Heart right ventricle (tissue), 16 donors: ENCODE results near the gene AKR1C2. TPM values are rescaled to one million over a fixed set of nuclear protein-coding genes. Genes with fewer than 3 reads are reported as not detected.

ENCODE experiments used
- ATAC-seq, 8 donors: fragments of 200-7000 bp; cut with Tn5 transposase; one replicate each; pipeline ENCODE4 v1.9.1; 2020; ENCODE audit warnings: mild to moderate bottlenecking in 8 of 8, moderate library complexity in 8 of 8, moderate number of reproducible peaks in 1 of 8
- DNase-seq, 2 donors: peaks; one replicate each; pipeline ENCODE4 v3.0.0-alpha.2; 2020
- H3K27ac ChIP-seq, 10 donors: fragments of 200-600 bp; sonication (generic) in 2 of 10; one replicate each; pipeline versions ENCODE4 v1.5.0 to v1.8.0; 2020 to 2022; ENCODE audit warnings: mild to moderate bottlenecking in 3 of 10
- H3K27me3 ChIP-seq, 7 donors: fragments of 200-600 bp; one replicate each; pipeline ENCODE4 v1.8.0; 2021 to 2022; ENCODE audit warnings: mild to moderate bottlenecking in 2 of 7
- H3K36me3 ChIP-seq, 9 donors: fragments of 200-600 bp; sonication (generic) in 1 of 9; one replicate each; pipeline versions ENCODE4 v1.5.0 to v1.8.0; 2020 to 2022; ENCODE audit warnings: mild to moderate bottlenecking in 2 of 9
- H3K4me1 ChIP-seq, 9 donors: fragments of 200-600 bp; sonication (generic) in 1 of 9; one replicate each; pipeline versions ENCODE4 v1.5.0 to v1.8.0; 2020 to 2022; ENCODE audit warnings: mild to moderate bottlenecking in 4 of 9
- H3K4me3 ChIP-seq, 10 donors: fragments of 200-600 bp; sonication (generic) in 2 of 10; one replicate each; pipeline versions ENCODE4 v1.5.0 to v1.8.0; 2020 to 2022; ENCODE audit warnings: mild to moderate bottlenecking in 7 of 10, moderate library complexity in 2 of 10
- H3K9me3 ChIP-seq, 11 donors: fragments of 200-600 bp in 10 of 11; sonication (generic) in 2 of 11; one replicate each; pipeline versions ENCODE4 v1.5.0 to v1.8.0; 2013 to 2022; ENCODE audit warnings: mild to moderate bottlenecking in 2 of 11, control low read depth in 1 of 11, moderate library complexity in 1 of 11
- CTCF ChIP-seq, 9 donors: fragments of 200-600 bp; sonication (generic) in 2 of 9; IDR thresholded peaks; one replicate each; pipeline versions ENCODE4 v1.5.0 to v1.8.0; 2021 to 2022; ENCODE audit warnings: antibody characterized with exemption in 9 of 9, mild to moderate bottlenecking in 5 of 9, moderate library complexity in 1 of 9
- WGBS, 2 donors: extraction: QIAGEN DNeasy Blood & Tissue Kit; methylation state at CpG; one replicate each; pipeline ENCODE4 v1.1.7; 2013; ENCODE audit warnings: inconsistent platforms in 1 of 2; 5-methylcytosine and 5-hydroxymethylcytosine counted together
- intact Hi-C, 10 donors: fragments of 100-400 bp; cut with DNase I; formaldehyde crosslinking; loops; one replicate each; pipeline versions ENCODE4 v1.11.1 to v1.14.2; 2022
- polyA plus RNA-seq, 2 donors: library from polyadenylated mRNA; stranded (reverse); fragments of 200-250 nt; gene quantifications; one replicate each; pipeline ENCODE4 v1.2.3, GENCODE V29; 2013
- total RNA-seq, 10 donors: library from RNA; stranded (reverse); fragmentation: NEBNext Ultra II Directional in 3 of 10; extraction: Animal tissue kit (Norgen Biotek cat#: 25700) in 3 of 10; gene quantifications; one replicate each; pipeline versions ENCODE4 v1.2.1 to v1.2.4, GENCODE V29; 2021 to 2023
- donor health status: Arrhythmogenic right ventricular cardiomyopathy.
- donor health status: ischemic (EF 13 %, LVEDD 7.1; RV severe dilation, severe dysfunction).
- donor health status: healthy with polysubstance abuse.
- donor health status: DM: no; HTN: yes; CAD: no.
- donor health status: DM: no; HTN: no; CAD: no.
- donor health status: ischemic (EF 25% LVEDD 6.9; RV normal size, moderate dysfunction).
- donor health status: ischemic (EF 25% LVEDD 5.7; RV mildly dilated, moderate dysfunction).
- donor health status: healthy.
- donor health status: DM: yes; HTN: yes; CAD: no.
- donor health status: Ischemic cardiomyopathy.
- donor health status: ischemic (EF 35%, LVEDD 5.7; RV mildly dilated, moderate dysfunction).
- donor health status: nonischemic (EF 11% LVEDD 7.7; RV severe dilation, severe dysfunction).
- donor health status: DM: yes; HTN: yes; CAD: no.
- donor health status: PGD.
- donor health status: ischemic (EF 29% LVEDD 5.4; RV normal size, mild dysfunction).
- donor health status: nonischemic (EF 23%, LVEDD 6.1; RV moderate dilation, normal function).

AKR1C2 gene
- total and polyA plus RNA-seq, 12 donors = 4.5 to 44.4 (median 20.5) TPM

GRCh38 chr10:5045095-5045494 lies 41.4 kb upstream of the AKR1C2 start:
- Histone ChIP-seq H3K36me3 (no peaks in the 10 kb centered on the region), H3K27ac (no peak overlapping the region), H3K27me3 (no peaks in the 10 kb centered on the region), H3K4me1 (peaks cover 0 to 19% (median 0%) of the 10 kb centered on the region in 9 donors), H3K4me3 (no peak overlapping the region), H3K9me3 (no peaks in the 10 kb centered on the region)
- ATAC-seq (no peak), DNase-seq (no peak)
- WGBS, 2 donors = 91% methylated on average over 9 of the region's 9 CpGs
- no peak for TF ChIP-seq CTCF (IDR thresholded peaks at IDR 0.05)
- intact Hi-C loops = no loop called here

- ATAC-seq (no peak), DNase-seq (no peak)
- H3K27me3 ChIP-seq = no peaks in the 10 kb centered on the region
- no peaks in the 10 kb centered on the region for H3K36me3 ChIP-seq
- no peak for TF ChIP-seq CTCF (IDR thresholded peaks at IDR 0.05)
- H3K4me3 ChIP-seq = no peak overlapping the region
- WGBS, 2 donors = 100% methylated on average over 1 of the region's 1 CpG
- H3K27ac ChIP-seq = no peak overlapping the region
- H3K4me1 ChIP-seq = peaks cover 0 to 19% (median 0%) of the 10 kb centered on the region in 9 donors
- H3K9me3 ChIP-seq = no peaks in the 10 kb centered on the region
- intact Hi-C loops = no loop called here
Observed at GRCh38 chr10:5043716-5044115, 40.1 kb upstream of the AKR1C2 start.

- H3K27me3 ChIP-seq = no peaks in the 10 kb centered on the region
- intact Hi-C loops = no loop called here
- peaks cover 0 to under 1% (median 0%) of the 10 kb centered on the region in 11 donors for H3K9me3 ChIP-seq
- H3K4me3 ChIP-seq = no peak overlapping the region
- WGBS, 2 donors = 78 to 87% methylated on average over 4 of the region's 4 CpGs
- no peak for TF ChIP-seq CTCF (IDR thresholded peaks at IDR 0.05)
- ATAC-seq = no peak
- H3K4me1 ChIP-seq = peaks cover 0 to 19% (median 0%) of the 10 kb centered on the region in 9 donors
- DNase-seq = no peak
- H3K36me3 ChIP-seq = no peaks in the 10 kb centered on the region
- H3K27ac ChIP-seq = no peak overlapping the region
Observed at GRCh38 chr10:5042922-5043321, 39.3 kb upstream of the AKR1C2 start.

- ATAC-seq (peak in 5 of 8 donors; percentile 34 to 76 (median 66)), DNase-seq (no peak)
- peaks cover 0 to 10% (median 0%) of the 10 kb centered on the region in 11 donors for H3K9me3 ChIP-seq
- TF ChIP-seq CTCF (IDR thresholded peaks at IDR 0.05) = no peak
- 61 to 71% methylated on average over 9 of the region's 9 CpGs for WGBS, 2 donors
- intact Hi-C loops = no loop called here
- H3K4me3 ChIP-seq = peak overlapping the region in 6 of 10 donors; percentile 13 to 26 (median 22)
- H3K27ac ChIP-seq = peak overlapping the region in 4 of 10 donors; percentile 5 to 41 (median 19)
- no peaks in the 10 kb centered on the region for H3K27me3 ChIP-seq
- H3K36me3 ChIP-seq = no peaks in the 10 kb centered on the region
- peaks cover 0 to 19% (median 0%) of the 10 kb centered on the region in 9 donors for H3K4me1 ChIP-seq
Observed at GRCh38 chr10:5041471-5042023, 37.9 kb upstream of the AKR1C2 start.
